PFSK-1 (cell line): ENCODE measurements around the gene FBXL2.

Source experiments
- FOXP2 ChIP-seq: optimal IDR thresholded peaks from 2 replicates; pipeline ENCODE3; 2011; ENCODE audit warnings: borderline replicate concordance, control low read depth, inconsistent platforms; ENCODE audit not compliant: insufficient read depth; ENCODE audit errors: extremely low read length, extremely low read depth
- POLR2AphosphoS5 ChIP-seq: IDR thresholded peaks from 2 replicates; pipeline ENCODE4 v1.6.1; 2012; ENCODE audit warnings: low read depth, mild to moderate bottlenecking, control low read depth, low read length, moderate library complexity
- REST ChIP-seq, 2 experiments: IDR thresholded peaks; 2 replicates each; pipeline versions ENCODE4 v1.6.1 to v1.8.0; 2011 to 2012; ENCODE audit warnings: low read depth in 2 of 2, low read length in 2 of 2, control low read depth in 1 of 2, inconsistent platforms in 1 of 2, mild to moderate bottlenecking in 1 of 2, moderate library complexity in 1 of 2; ENCODE audit not compliant: insufficient read depth in 1 of 2
- SIN3A ChIP-seq: IDR thresholded peaks from 2 replicates; pipeline ENCODE4 v1.6.1; 2012; ENCODE audit warnings: mild to moderate bottlenecking, low read length, moderate library complexity, borderline replicate concordance; ENCODE audit not compliant: insufficient read depth
- TAF1 ChIP-seq: IDR thresholded peaks from 2 replicates; pipeline ENCODE4 v1.6.1; 2012; ENCODE audit warnings: low read length, control low read depth, borderline replicate concordance; ENCODE audit not compliant: insufficient read depth

GRCh38 chr3:33388374-33389100 lies 111.3 kb downstream of the FBXL2 start:
- TF ChIP-seq REST (IDR thresholded peaks at IDR 0.05; ENCODE audit: insufficient read depth in 1 of 2, low read depth in 2 of 2, low read length in 2 of 2) (no peak), POLR2AphosphoS5 (no peak), FOXP2 (no peak), SIN3A (no peak), TAF1 (no peak)
